HCT116 (cell line): ENCODE data around the gene TMIE.

Source experiments
- CEBPB ChIP-seq: IDR thresholded peaks from 2 replicates; pipeline ENCODE4 v1.6.1; 2012; ENCODE audit warnings: low read depth
- EGR1 ChIP-seq: IDR thresholded peaks from 2 replicates; pipeline ENCODE4 v1.6.1; 2012; ENCODE audit warnings: low read depth
- ELF1 ChIP-seq: IDR thresholded peaks from 2 replicates; pipeline ENCODE4 v1.6.1; 2012; ENCODE audit warnings: low read depth, borderline replicate concordance
- EZH2 ChIP-seq: fragments of 200-600 bp; sonication (generic); IDR thresholded peaks from 2 replicates; pipeline ENCODE4 v1.6.1; 2017; ENCODE audit warnings: antibody characterized with exemption, mixed run types
- EZH2phosphoT487 ChIP-seq: fragments of 200-600 bp; IDR thresholded peaks from 2 replicates; pipeline ENCODE4 v1.6.1; 2018; ENCODE audit warnings: antibody characterized with exemption, borderline replicate concordance
- MAX ChIP-seq: IDR thresholded peaks from 2 replicates; pipeline ENCODE4 v1.6.1; 2012
- POLR2A ChIP-seq: IDR thresholded peaks from 2 replicates; pipeline ENCODE4 v1.7.0; 2011; ENCODE audit warnings: borderline replicate concordance; ENCODE audit not compliant: insufficient read depth, insufficient read length; ENCODE audit errors: extremely low read depth
- POLR2AphosphoS5 ChIP-seq: IDR thresholded peaks from 2 replicates; pipeline ENCODE4 v1.6.1; 2011; ENCODE audit warnings: mild to moderate bottlenecking, low read depth, low read length, moderate library complexity
- RAD21 ChIP-seq: IDR thresholded peaks from 2 replicates; pipeline ENCODE4 v1.6.1; 2012; ENCODE audit warnings: low read depth, mild to moderate bottlenecking
- SIN3A ChIP-seq: IDR thresholded peaks from 2 replicates; pipeline ENCODE4 v1.6.1; 2012; ENCODE audit warnings: low read depth
- YY1 ChIP-seq: IDR thresholded peaks from 2 replicates; pipeline ENCODE4 v1.6.1; 2011; ENCODE audit warnings: low read length, low read depth, moderate library complexity, mild to moderate bottlenecking; ENCODE audit not compliant: insufficient replicate concordance; ENCODE audit errors: extremely low read depth
- ZFX ChIP-seq: fragments of 450-650 bp; IDR thresholded peaks from 2 replicates; pipeline ENCODE4 v1.6.1; 2017
- TF ChIP-seq, protein P1 (sequence below), 3 experiments: fragments of 200-600 bp in 1 of 3; sonication (generic) in 1 of 3; IDR thresholded peaks in 2 of 3; conservative IDR thresholded peaks in 1 of 3; 2 replicates each; pipeline ENCODE4 v1.5.1; 2012 to 2017; ENCODE audit warnings: low read depth in 2 of 3, low read length in 2 of 3, antibody characterized with exemption in 1 of 3, borderline replicate concordance in 1 of 3, control low read depth in 1 of 3, mild to moderate bottlenecking in 1 of 3, mixed read lengths in 1 of 3, mixed run types in 1 of 3, moderate library complexity in 1 of 3; ENCODE audit not compliant: insufficient read depth in 1 of 3
- TF ChIP-seq, protein P2 (sequence below): IDR thresholded peaks from 2 replicates; pipeline ENCODE4 v1.6.1; 2012; ENCODE audit warnings: low read depth

GRCh38 chr3:46692566-46692990, 8.6 kb upstream of the TMIE start:
- TF ChIP-seq, protein P1, sequence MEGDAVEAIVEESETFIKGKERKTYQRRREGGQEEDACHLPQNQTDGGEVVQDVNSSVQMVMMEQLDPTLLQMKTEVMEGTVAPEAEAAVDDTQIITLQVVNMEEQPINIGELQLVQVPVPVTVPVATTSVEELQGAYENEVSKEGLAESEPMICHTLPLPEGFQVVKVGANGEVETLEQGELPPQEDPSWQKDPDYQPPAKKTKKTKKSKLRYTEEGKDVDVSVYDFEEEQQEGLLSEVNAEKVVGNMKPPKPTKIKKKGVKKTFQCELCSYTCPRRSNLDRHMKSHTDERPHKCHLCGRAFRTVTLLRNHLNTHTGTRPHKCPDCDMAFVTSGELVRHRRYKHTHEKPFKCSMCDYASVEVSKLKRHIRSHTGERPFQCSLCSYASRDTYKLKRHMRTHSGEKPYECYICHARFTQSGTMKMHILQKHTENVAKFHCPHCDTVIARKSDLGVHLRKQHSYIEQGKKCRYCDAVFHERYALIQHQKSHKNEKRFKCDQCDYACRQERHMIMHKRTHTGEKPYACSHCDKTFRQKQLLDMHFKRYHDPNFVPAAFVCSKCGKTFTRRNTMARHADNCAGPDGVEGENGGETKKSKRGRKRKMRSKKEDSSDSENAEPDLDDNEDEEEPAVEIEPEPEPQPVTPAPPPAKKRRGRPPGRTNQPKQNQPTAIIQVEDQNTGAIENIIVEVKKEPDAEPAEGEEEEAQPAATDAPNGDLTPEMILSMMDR (IDR thresholded peaks at IDR 0.05 in 2 of 3, conservative IDR thresholded peaks at IDR 0.05 in 1 of 3; ENCODE audit: borderline replicate concordance in 1 of 3, insufficient read depth in 1 of 3, low read depth in 2 of 3, low read length in 2 of 3), result no peak
- no peak for TF ChIP-seq POLR2A
- TF ChIP-seq EZH2phosphoT487, result no peak
- TF ChIP-seq, protein P2, sequence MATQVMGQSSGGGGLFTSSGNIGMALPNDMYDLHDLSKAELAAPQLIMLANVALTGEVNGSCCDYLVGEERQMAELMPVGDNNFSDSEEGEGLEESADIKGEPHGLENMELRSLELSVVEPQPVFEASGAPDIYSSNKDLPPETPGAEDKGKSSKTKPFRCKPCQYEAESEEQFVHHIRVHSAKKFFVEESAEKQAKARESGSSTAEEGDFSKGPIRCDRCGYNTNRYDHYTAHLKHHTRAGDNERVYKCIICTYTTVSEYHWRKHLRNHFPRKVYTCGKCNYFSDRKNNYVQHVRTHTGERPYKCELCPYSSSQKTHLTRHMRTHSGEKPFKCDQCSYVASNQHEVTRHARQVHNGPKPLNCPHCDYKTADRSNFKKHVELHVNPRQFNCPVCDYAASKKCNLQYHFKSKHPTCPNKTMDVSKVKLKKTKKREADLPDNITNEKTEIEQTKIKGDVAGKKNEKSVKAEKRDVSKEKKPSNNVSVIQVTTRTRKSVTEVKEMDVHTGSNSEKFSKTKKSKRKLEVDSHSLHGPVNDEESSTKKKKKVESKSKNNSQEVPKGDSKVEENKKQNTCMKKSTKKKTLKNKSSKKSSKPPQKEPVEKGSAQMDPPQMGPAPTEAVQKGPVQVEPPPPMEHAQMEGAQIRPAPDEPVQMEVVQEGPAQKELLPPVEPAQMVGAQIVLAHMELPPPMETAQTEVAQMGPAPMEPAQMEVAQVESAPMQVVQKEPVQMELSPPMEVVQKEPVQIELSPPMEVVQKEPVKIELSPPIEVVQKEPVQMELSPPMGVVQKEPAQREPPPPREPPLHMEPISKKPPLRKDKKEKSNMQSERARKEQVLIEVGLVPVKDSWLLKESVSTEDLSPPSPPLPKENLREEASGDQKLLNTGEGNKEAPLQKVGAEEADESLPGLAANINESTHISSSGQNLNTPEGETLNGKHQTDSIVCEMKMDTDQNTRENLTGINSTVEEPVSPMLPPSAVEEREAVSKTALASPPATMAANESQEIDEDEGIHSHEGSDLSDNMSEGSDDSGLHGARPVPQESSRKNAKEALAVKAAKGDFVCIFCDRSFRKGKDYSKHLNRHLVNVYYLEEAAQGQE, result no peak
- TF ChIP-seq MAX, result no peak
- no peak for TF ChIP-seq RAD21
- no peak for TF ChIP-seq ZFX
- no peak for TF ChIP-seq CEBPB
- TF ChIP-seq ELF1, result no peak
- TF ChIP-seq EZH2, result no peak
- TF ChIP-seq EGR1, result no peak
- TF ChIP-seq SIN3A, result no peak
- peak; percentile 42 for TF ChIP-seq YY1
- peak; percentile 72 for TF ChIP-seq POLR2AphosphoS5
